T-cell (primary cell): Measurements from ENCODE around the gene CAPN13. TPM values are rescaled to one million over a fixed set of nuclear protein-coding genes. Genes with fewer than 3 reads are reported as not detected.

Experiments
- ATAC-seq, 4 experiments: fragments of 200-7000 bp in 3 of 4; fragments of 150-1000 bp in 1 of 4; cut with Tn5 transposase; replicated peaks in 1 of 4; 1 replicate in 3 of 4; 2 replicates in 1 of 4; pipeline ENCODE4 v1.10.0; 2021; ENCODE audit warnings: moderate library complexity in 3 of 4, mild to moderate bottlenecking in 2 of 4, moderate number of reproducible peaks in 1 of 4
- CTCF ChIA-PET, 2 donors: fragments of 300-600 bp; sonication (Branson Sonifier 250); formaldehyde crosslinking; loops; one replicate each; lab custom pipeline; 2022; ENCODE audit warnings: antibody characterized with exemption in 2 of 2; lab: Charles Lee
- POLR2A ChIA-PET, 2 donors: fragments of 300-600 bp; sonication (Branson Sonifier 250); formaldehyde crosslinking; loops; one replicate each; lab custom pipeline; 2022; ENCODE audit warnings: antibody characterized with exemption in 2 of 2; lab: Charles Lee
- DNase-seq, 35 experiments: peaks; one replicate each; pipeline versions ENCODE4 v3.0.0 to v3.0.0-alpha.2; 2013 to 2023
- H3K27ac ChIP-seq: one replicate; pipeline ENCODE4 v1.5.1; 2013; ENCODE audit warnings: low read length
- H3K27me3 ChIP-seq, 2 experiments: replicated peaks in 1 of 2; 1 replicate in 1 of 2; 2 replicates in 1 of 2; pipeline versions ENCODE4 v1.6.1 to v1.7.0; 2013; ENCODE audit warnings: low read length in 1 of 2, mixed read lengths in 1 of 2; ENCODE audit not compliant: control insufficient read depth in 2 of 2, insufficient read depth in 2 of 2; ENCODE audit errors: extremely low read depth in 1 of 2
- H3K36me3 ChIP-seq, 2 donors: 1 replicate in 1 of 2; 2 replicates in 1 of 2; pipeline versions ENCODE4 v1.6.1 to v1.7.0; 2013; ENCODE audit warnings: low read length in 1 of 2; ENCODE audit not compliant: control insufficient read depth in 2 of 2, insufficient read depth in 1 of 2; ENCODE audit errors: extremely low read depth in 1 of 2
- H3K4me1 ChIP-seq, 2 experiments: 1 replicate in 1 of 2; 2 replicates in 1 of 2; pipeline versions ENCODE4 v1.6.1 to v1.7.0; 2013; ENCODE audit warnings: low read length in 2 of 2, mixed read lengths in 1 of 2; ENCODE audit not compliant: insufficient read depth in 2 of 2, control insufficient read depth in 1 of 2; ENCODE audit errors: extremely low read depth in 1 of 2
- H3K4me3 ChIP-seq, 2 donors: 1 replicate in 1 of 2; 2 replicates in 1 of 2; pipeline versions ENCODE4 v1.5.1 to v1.7.0; 2013; ENCODE audit warnings: mild to moderate bottlenecking in 2 of 2, low read length in 1 of 2, moderate library complexity in 1 of 2; ENCODE audit not compliant: control insufficient read depth in 1 of 2; ENCODE audit errors: extremely low read depth in 1 of 2
- H3K9me3 ChIP-seq: 2 replicates; pipeline ENCODE4 v1.7.0; 2013
- H3K27ac Mint-ChIP-seq, 2 donors: one replicate each; pipeline ENCODE4 v1.8.0; 2020 to 2021; ENCODE audit warnings: mild to moderate bottlenecking in 2 of 2, mixed read lengths in 2 of 2
- H3K27me3 Mint-ChIP-seq, 2 donors: one replicate each; pipeline ENCODE4 v1.8.0; 2021 to 2022; ENCODE audit warnings: mixed read lengths in 2 of 2
- H3K36me3 Mint-ChIP-seq: one replicate; pipeline ENCODE4 v1.8.0; 2021; ENCODE audit warnings: mixed read lengths
- H3K4me1 Mint-ChIP-seq, 3 donors: one replicate each; pipeline ENCODE4 v1.8.0; 2020 to 2022; ENCODE audit warnings: mixed read lengths in 3 of 3, mild to moderate bottlenecking in 1 of 3
- H3K4me3 Mint-ChIP-seq, 3 donors: one replicate each; pipeline ENCODE4 v1.8.0; 2020 to 2022; ENCODE audit warnings: mild to moderate bottlenecking in 3 of 3, mixed read lengths in 3 of 3, moderate library complexity in 3 of 3
- H3K9me3 Mint-ChIP-seq, 3 donors: one replicate each; pipeline ENCODE4 v1.8.0; 2020 to 2022; ENCODE audit warnings: mixed read lengths in 3 of 3
- WGBS: methylation state at CpG from one replicate; pipeline ENCODE4 v1.1.5; 2013; ENCODE audit warnings: missing lambda C conversion rate; ENCODE audit not compliant: insufficient coverage; 5-methylcytosine and 5-hydroxymethylcytosine counted together
- total RNA-seq, 35 experiments: library from RNA in 6 of 35; stranded (reverse) in 6 of 35; fragments of 120-200 nt in 1 of 35; gene quantifications; one replicate each; pipeline versions ENCODE4 v1.2.1 to v1.2.4 and lab custom pipeline; 2013 to 2026

The CAPN13 gene
- total RNA-seq, 5 donors from 2014 or later (not counting 1 experiment from before 2014, with no cell fraction given), result 0.16 TPM; not detected in 4

GRCh38 chr2:30823452-30823851 lies 16.2 kb upstream of the CAPN13 start:
- H3K27ac ChIP-seq, result no peak overlapping the region
- ATAC-seq, result no peak
- Mint-ChIP-seq H3K9me3 (no peaks in the 10 kb centered on the region), H3K36me3 (no peaks in the 10 kb centered on the region), H3K4me1 (no peaks in the 10 kb centered on the region), H3K27ac (no peak overlapping the region), H3K4me3 (no peak overlapping the region), H3K27me3 (peaks cover 8 to 11% of the 10 kb centered on the region in 2 donors)
- H3K36me3 ChIP-seq, result no peaks in the 10 kb centered on the region
- POLR2A ChIA-PET, result no interaction called here
- no peaks in the 10 kb centered on the region for H3K9me3 ChIP-seq
- no peak overlapping the region for H3K4me3 ChIP-seq
- CTCF ChIA-PET, result no interaction called here
- DNase-seq, result no peak
- H3K4me1 ChIP-seq, result no peaks in the 10 kb centered on the region
- 98% methylated on average over 4 of the region's 9 CpGs for WGBS
- H3K27me3 ChIP-seq, result peaks cover 0 to 12% of the 10 kb centered on the region in 2 experiments

GRCh38 chr2:30821960-30822359 lies 14.7 kb upstream of the CAPN13 start:
- CTCF ChIA-PET, result no interaction called here

GRCh38 chr2:30820381-30821055 lies 13.3 kb upstream of the CAPN13 start:
- Mint-ChIP-seq H3K36me3 (no peaks in the 10 kb centered on the region), H3K27me3 (peaks cover 7 to 16% of the 10 kb centered on the region in 2 donors), H3K27ac (no peak overlapping the region), H3K4me3 (no peak overlapping the region), H3K9me3 (no peaks in the 10 kb centered on the region), H3K4me1 (no peaks in the 10 kb centered on the region)
- Histone ChIP-seq H3K4me1 (no peaks in the 10 kb centered on the region), H3K9me3 (no peaks in the 10 kb centered on the region), H3K27me3 (peaks cover 0 to 12% of the 10 kb centered on the region in 2 experiments), H3K36me3 (no peaks in the 10 kb centered on the region), H3K27ac (no peak overlapping the region), H3K4me3 (no peak overlapping the region)
- DNase-seq, result no peak
- no peak for ATAC-seq
- WGBS, result 79% methylated on average over 5 of the region's 12 CpGs
- POLR2A ChIA-PET, result no interaction called here
- CTCF ChIA-PET, result no interaction called here

More at GRCh38 chr2:30821960-30822359, 14.7 kb upstream of the CAPN13 start:
- H3K9me3 ChIP-seq, result no peaks in the 10 kb centered on the region
- no peak overlapping the region for H3K27ac Mint-ChIP-seq
- no peaks in the 10 kb centered on the region for H3K4me1 Mint-ChIP-seq
- no peak overlapping the region for H3K4me3 ChIP-seq
- peaks cover 8 to 11% of the 10 kb centered on the region in 2 donors for H3K27me3 Mint-ChIP-seq
- no peaks in the 10 kb centered on the region for H3K4me1 ChIP-seq
- POLR2A ChIA-PET, result no interaction called here
- ATAC-seq (no peak), DNase-seq (no peak)
- H3K27ac ChIP-seq, result no peak overlapping the region
- no peaks in the 10 kb centered on the region for H3K9me3 Mint-ChIP-seq
- no peaks in the 10 kb centered on the region for H3K36me3 ChIP-seq
- WGBS, result 85% methylated on average over 8 of the region's 9 CpGs
- peaks cover 0 to 12% of the 10 kb centered on the region in 2 experiments for H3K27me3 ChIP-seq
- no peak overlapping the region for H3K4me3 Mint-ChIP-seq
- H3K36me3 Mint-ChIP-seq, result no peaks in the 10 kb centered on the region

- Mint-ChIP-seq H3K9me3 (peaks cover 0 to 2% (median 0%) of the 10 kb centered on the region in 3 donors), H3K27me3 (peaks cover 25 to 55% of the 10 kb centered on the region in 2 donors), H3K36me3 (no peaks in the 10 kb centered on the region), H3K4me1 (no peaks in the 10 kb centered on the region), H3K27ac (no peak overlapping the region), H3K4me3 (no peak overlapping the region)
- H3K27me3 ChIP-seq, result peaks cover 0 to 23% of the 10 kb centered on the region in 2 experiments
- 29% methylated on average over 1 of the region's 4 CpGs for WGBS
- no peak for ATAC-seq
- no peak overlapping the region for H3K27ac ChIP-seq
- no peaks in the 10 kb centered on the region for H3K4me1 ChIP-seq
- ChIA-PET CTCF (interaction anchor here in 1 of 2 donors (0.6 kb wide), 1 partner anchor 95 kb away, joined by 3 read pairs; no protein-coding TSS in a partner anchor), POLR2A (no interaction called here)
- no peaks in the 10 kb centered on the region for H3K9me3 ChIP-seq
- no peak for DNase-seq
- H3K4me3 ChIP-seq, result no peak overlapping the region
- no peaks in the 10 kb centered on the region for H3K36me3 ChIP-seq
These were observed 2.7 kb upstream of the CAPN13 start for GRCh38 chr2:30809938-30810337.

GRCh38 chr2:30808695-30809094 lies 1.4 kb upstream of the CAPN13 start:
- Mint-ChIP-seq H3K36me3 (no peaks in the 10 kb centered on the region), H3K9me3 (no peaks in the 10 kb centered on the region), H3K27me3 (peaks cover 14 to 46% of the 10 kb centered on the region in 2 donors), H3K4me3 (no peak overlapping the region), H3K4me1 (no peaks in the 10 kb centered on the region), H3K27ac (no peak overlapping the region)
- Histone ChIP-seq H3K27me3 (peaks cover 0 to 13% of the 10 kb centered on the region in 2 experiments), H3K9me3 (no peaks in the 10 kb centered on the region), H3K27ac (no peak overlapping the region), H3K36me3 (no peaks in the 10 kb centered on the region), H3K4me3 (no peak overlapping the region), H3K4me1 (no peaks in the 10 kb centered on the region)
- no peak for DNase-seq
- ATAC-seq, result no peak
- POLR2A ChIA-PET, result no interaction called here
- CTCF ChIA-PET, result no interaction called here
- WGBS, result 100% methylated on average over 1 of the region's 4 CpGs

- Mint-ChIP-seq H3K9me3 (no peaks in the 10 kb centered on the region), H3K36me3 (no peaks in the 10 kb centered on the region), H3K4me3 (no peak overlapping the region), H3K4me1 (peaks cover 8 to 10% (median 9%) of the 10 kb centered on the region in 3 donors), H3K27me3 (peaks cover 6 to 18% of the 10 kb centered on the region in 2 donors), H3K27ac (no peak overlapping the region)
- DNase-seq (no peak), ATAC-seq (no peak)
- Histone ChIP-seq H3K9me3 (no peaks in the 10 kb centered on the region), H3K27me3 (peaks cover 0 to 12% of the 10 kb centered on the region in 2 experiments), H3K4me1 (peaks cover 0 to 8% of the 10 kb centered on the region in 2 experiments), H3K4me3 (no peak overlapping the region), H3K36me3 (no peaks in the 10 kb centered on the region), H3K27ac (no peak overlapping the region)
- WGBS, result 71% methylated on average over 1 of the region's 6 CpGs
- ChIA-PET CTCF (no interaction called here), POLR2A (no interaction called here)
These were observed 4.0 kb downstream of the CAPN13 start for GRCh38 chr2:30803281-30803680.
